Osteocyte (in vitro differentiated cells): ENCODE results near the gene IKZF4. TPM values are rescaled to one million over a fixed set of nuclear protein-coding genes. Genes with fewer than 3 reads are reported as not detected.
"Not testable (repeated sequence)": the region's sequence is repeated elsewhere in the genome, so short reads cannot be mapped to it uniquely, and the experiment has no call there.

Experiments
- DNase-seq: peaks from one replicate; pipeline ENCODE4 v3.0.0; 2021; ENCODE audit warnings: mixed read lengths; ENCODE audit not compliant: unreplicated experiment; ENCODE audit errors: extremely low spot score
- H3K27ac Mint-ChIP-seq: one replicate; pipeline ENCODE4 v1.8.0; 2021; ENCODE audit warnings: mild to moderate bottlenecking, mixed read lengths; ENCODE audit not compliant: unreplicated experiment
- H3K27me3 Mint-ChIP-seq: one replicate; pipeline ENCODE4 v1.8.0; 2021; ENCODE audit warnings: mixed read lengths; ENCODE audit not compliant: unreplicated experiment
- H3K36me3 Mint-ChIP-seq: one replicate; pipeline ENCODE4 v1.8.0; 2021; ENCODE audit warnings: mixed read lengths; ENCODE audit not compliant: unreplicated experiment
- H3K4me1 Mint-ChIP-seq: one replicate; pipeline ENCODE4 v1.8.0; 2021; ENCODE audit warnings: mixed read lengths; ENCODE audit not compliant: unreplicated experiment
- H3K4me3 Mint-ChIP-seq: one replicate; pipeline ENCODE4 v1.8.0; 2021; ENCODE audit warnings: mild to moderate bottlenecking, moderate library complexity, mixed read lengths; ENCODE audit not compliant: unreplicated experiment
- H3K9me3 Mint-ChIP-seq: one replicate; pipeline ENCODE4 v1.8.0; 2021; ENCODE audit warnings: mixed read lengths; ENCODE audit not compliant: unreplicated experiment
- total RNA-seq: library from RNA; stranded (reverse); gene quantifications from 2 replicates; pipeline ENCODE4 v1.2.1, GENCODE V29; 2021
- TF ChIP-seq, protein P1 (sequence below): fragments of 200-600 bp; sonication (generic); IDR thresholded peaks from 2 replicates; pipeline ENCODE4 v1.5.0; 2021; ENCODE audit warnings: antibody characterized with exemption, mild to moderate bottlenecking, moderate library complexity

IKZF4 gene
- total RNA-seq, 1 donor from 2014 or later = 10.6 TPM

DNA sequence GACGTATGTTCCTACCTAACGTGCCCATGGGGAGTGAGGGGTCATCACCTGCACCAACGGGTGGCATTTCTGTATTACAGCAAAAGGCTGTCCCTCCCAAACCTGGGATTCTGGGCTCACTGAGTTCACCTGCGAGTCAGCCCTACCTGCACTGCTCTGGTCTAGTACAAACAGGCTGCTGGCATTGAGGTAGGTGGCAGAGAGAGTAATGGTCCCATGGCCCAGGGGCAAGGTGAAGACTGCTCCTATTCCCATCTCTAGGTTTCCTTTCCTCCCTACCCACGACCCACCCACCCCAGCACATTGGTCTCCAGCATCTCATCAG is 23.3 kb upstream of the IKZF4 start:
- H3K27me3 Mint-ChIP-seq = no peaks in the 10 kb centered on the region

GRCh38 chr12:55999522-55999921 is 21.3 kb upstream of the IKZF4 start:
- H3K27ac Mint-ChIP-seq, DNase-seq, H3K27me3 Mint-ChIP-seq, H3K4me3 Mint-ChIP-seq, H3K9me3 Mint-ChIP-seq: not testable (repeated sequence)
- Mint-ChIP-seq H3K36me3 (peaks cover 14% of the 10 kb centered on the region), H3K4me1 (peaks cover 18% of the 10 kb centered on the region)

More for the DNA sequence above, 23.3 kb upstream of the IKZF4 start:
- Mint-ChIP-seq H3K9me3 (no peaks in the 10 kb centered on the region), H3K36me3 (peaks cover 21% of the 10 kb centered on the region), H3K27ac (peak overlapping the region; percentile 87), H3K4me1 (peaks cover 18% of the 10 kb centered on the region), H3K4me3 (peak overlapping the region; percentile 95)
- DNase-seq = no peak
- TF ChIP-seq, protein P1, sequence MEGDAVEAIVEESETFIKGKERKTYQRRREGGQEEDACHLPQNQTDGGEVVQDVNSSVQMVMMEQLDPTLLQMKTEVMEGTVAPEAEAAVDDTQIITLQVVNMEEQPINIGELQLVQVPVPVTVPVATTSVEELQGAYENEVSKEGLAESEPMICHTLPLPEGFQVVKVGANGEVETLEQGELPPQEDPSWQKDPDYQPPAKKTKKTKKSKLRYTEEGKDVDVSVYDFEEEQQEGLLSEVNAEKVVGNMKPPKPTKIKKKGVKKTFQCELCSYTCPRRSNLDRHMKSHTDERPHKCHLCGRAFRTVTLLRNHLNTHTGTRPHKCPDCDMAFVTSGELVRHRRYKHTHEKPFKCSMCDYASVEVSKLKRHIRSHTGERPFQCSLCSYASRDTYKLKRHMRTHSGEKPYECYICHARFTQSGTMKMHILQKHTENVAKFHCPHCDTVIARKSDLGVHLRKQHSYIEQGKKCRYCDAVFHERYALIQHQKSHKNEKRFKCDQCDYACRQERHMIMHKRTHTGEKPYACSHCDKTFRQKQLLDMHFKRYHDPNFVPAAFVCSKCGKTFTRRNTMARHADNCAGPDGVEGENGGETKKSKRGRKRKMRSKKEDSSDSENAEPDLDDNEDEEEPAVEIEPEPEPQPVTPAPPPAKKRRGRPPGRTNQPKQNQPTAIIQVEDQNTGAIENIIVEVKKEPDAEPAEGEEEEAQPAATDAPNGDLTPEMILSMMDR = no peak

DNA sequence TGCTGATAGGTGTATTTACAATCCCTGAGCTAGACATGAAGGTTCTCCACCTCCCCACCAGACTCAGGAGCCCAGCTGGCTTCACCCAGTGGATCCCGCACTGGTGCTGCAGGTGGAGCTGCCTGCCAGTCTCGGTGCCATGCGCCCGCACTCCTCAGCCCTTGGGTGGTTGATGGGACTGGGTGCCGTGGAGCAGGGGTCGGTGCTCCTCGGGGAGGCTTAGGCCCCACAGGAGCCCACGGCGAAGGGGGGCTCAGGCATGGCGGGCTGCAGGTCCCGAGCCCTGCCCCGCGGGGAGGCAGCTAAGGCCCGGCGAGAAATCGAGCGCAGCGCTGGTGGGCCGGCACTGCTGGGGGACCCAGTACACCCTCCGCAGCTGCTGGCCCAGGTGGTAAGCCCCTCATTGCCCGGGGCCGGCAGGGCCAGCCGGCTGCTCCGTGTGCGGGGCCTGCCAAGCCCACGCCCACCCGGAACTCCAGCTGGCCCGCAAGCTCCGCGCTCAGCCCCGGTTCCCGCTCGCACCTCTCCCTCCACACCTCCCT is 20.8 kb upstream of the IKZF4 start:
- H3K9me3 Mint-ChIP-seq, H3K27ac Mint-ChIP-seq, H3K27me3 Mint-ChIP-seq, H3K4me3 Mint-ChIP-seq, DNase-seq: not testable (repeated sequence)
- H3K36me3 Mint-ChIP-seq = peaks cover 16% of the 10 kb centered on the region
- H3K4me1 Mint-ChIP-seq = peaks cover 18% of the 10 kb centered on the region

DNA sequence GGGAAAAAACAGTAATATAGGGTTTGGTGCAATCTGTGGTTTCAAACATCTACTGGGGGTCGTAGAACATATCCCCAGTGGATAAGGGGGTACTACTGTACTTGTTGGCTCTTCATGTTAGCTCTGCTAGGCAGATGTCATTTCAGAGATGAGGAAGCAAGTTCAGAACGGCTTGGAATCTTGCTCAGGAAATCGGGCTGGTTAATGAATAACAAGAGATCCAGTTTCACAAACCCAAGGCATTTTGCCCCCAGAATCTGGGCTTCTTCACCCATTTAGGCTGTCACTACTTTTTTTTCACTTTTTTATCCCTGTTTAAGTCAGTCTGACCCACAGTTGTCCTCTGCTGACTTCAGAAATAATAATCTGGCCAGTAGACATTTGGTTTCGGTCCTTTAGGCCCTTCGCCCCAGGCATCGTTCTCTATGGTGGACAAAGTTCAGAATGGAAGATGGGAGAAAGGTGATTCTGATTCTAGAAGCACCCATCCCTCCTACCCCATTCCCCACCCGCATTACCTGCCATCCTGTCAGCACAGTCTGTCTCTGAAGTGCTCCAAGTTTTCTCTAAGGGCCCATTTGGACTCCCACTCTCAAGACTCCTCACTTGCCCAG is 19.2 kb upstream of the IKZF4 start:
- Mint-ChIP-seq H3K27me3 (no peaks in the 10 kb centered on the region), H3K36me3 (peaks cover 16% of the 10 kb centered on the region), H3K4me3 (no peak overlapping the region), H3K27ac (peak overlapping the region; percentile 48), H3K4me1 (peaks cover 11% of the 10 kb centered on the region), H3K9me3 (no peaks in the 10 kb centered on the region)
- TF ChIP-seq, protein P1 = no peak
- DNase-seq = no peak

DNA sequence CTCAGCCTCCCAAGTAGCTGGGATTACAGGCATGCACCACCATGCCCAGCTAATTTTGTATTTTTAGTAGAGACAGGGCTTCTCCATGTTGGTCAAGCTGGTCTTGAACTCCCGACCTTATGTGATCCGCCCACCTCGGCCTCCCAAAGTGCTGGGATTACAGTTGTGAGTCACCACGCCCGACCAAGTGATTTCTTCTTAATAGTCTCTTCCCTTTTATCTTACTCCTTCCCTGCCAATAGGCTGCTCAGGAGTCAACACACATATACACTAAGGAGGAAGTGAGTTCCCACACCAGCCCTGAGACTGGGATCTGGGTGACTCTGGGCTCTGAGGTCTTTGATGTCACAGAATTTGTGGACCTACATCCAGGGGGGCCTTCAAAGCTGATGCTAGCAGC is 17.5 kb upstream of the IKZF4 start:
- not testable (repeated sequence) for DNase-seq, H3K4me3 Mint-ChIP-seq, H3K27ac Mint-ChIP-seq, H3K9me3 Mint-ChIP-seq, H3K27me3 Mint-ChIP-seq
- peaks cover 16% of the 10 kb centered on the region for H3K36me3 Mint-ChIP-seq
- H3K4me1 Mint-ChIP-seq = peaks cover 14% of the 10 kb centered on the region

DNA sequence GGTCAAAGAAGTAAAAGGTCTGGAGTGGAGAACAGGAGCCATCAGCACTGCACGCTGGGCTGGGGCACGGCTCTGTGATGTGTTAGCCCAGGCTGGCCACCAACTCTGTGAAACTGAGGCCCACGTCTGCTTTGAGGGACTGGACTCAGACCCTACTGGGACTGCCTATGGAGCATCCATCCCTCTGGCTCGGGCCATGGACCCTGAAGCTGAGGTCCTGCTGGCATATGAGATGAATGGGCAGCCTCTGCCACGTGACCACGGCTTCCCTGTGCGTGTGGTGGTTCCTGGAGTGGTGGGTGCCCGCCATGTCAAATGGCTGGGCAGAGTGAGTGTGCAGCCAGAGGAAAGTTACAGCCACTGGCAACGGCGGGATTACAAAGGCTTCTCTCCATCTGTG is 16.6 kb upstream of the IKZF4 start:
- no peak for DNase-seq
- Mint-ChIP-seq H3K36me3 (peaks cover 16% of the 10 kb centered on the region), H3K4me1 (peaks cover 18% of the 10 kb centered on the region), H3K4me3 (no peak overlapping the region), H3K9me3 (no peaks in the 10 kb centered on the region), H3K27ac (no peak overlapping the region), H3K27me3 (no peaks in the 10 kb centered on the region)
- TF ChIP-seq, protein P1 = no peak
